Activated CD4-positive, CD25-positive, alpha-beta regulatory T cell treated with anti-CD3 and anti-CD28 coated beads, Interleukin-2, amount 50 U/mL, for 16 hours (primary cell): ENCODE data around the gene APOOL.
"Not testable (repeated sequence)": the region's sequence is repeated elsewhere in the genome, so short reads cannot be mapped to it uniquely, and the experiment has no call there.

Experiments used
- DNase-seq: peaks from one replicate; pipeline ENCODE4 v3.0.0-alpha.2; 2020; ENCODE audit warnings: low read depth, low spot score

APOOL gene, protein sequence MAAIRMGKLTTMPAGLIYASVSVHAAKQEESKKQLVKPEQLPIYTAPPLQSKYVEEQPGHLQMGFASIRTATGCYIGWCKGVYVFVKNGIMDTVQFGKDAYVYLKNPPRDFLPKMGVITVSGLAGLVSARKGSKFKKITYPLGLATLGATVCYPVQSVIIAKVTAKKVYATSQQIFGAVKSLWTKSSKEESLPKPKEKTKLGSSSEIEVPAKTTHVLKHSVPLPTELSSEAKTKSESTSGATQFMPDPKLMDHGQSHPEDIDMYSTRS

DNA sequence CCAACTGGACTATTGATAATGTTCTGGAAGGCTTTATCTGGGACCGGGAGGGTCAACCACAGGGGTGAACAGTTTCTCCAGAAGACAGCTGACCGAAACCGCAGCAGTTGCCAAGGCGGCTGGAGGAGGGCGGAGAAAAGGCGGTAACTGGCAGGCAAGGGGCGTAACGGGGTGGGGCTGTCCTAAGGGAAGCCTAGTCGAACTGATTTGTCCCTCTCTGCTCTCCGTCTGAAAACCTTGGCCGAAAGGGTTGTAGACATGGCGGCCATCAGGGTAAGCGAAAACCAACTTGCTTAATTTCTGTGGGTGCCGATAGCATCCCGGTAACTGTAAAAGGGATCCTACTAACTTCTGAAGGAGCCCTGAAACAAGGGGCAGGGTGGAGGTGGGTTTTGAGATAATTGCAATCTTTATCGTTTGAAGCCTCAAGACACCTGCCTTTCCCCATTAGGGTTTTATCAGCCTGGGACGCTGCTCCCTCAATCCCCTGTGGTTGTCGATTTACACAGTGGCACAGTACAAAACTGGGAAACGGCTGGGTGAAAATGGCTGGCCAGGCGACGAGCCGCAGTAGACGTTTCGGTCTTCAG is at the start of gene APOOL:
Gene APOOL (plus strand): TSS at position 223 of the 590 bp plus-strand sequence. CDS start 36 bp downstream, at position 259.
- DNase-seq: peak; percentile 43

DNA sequence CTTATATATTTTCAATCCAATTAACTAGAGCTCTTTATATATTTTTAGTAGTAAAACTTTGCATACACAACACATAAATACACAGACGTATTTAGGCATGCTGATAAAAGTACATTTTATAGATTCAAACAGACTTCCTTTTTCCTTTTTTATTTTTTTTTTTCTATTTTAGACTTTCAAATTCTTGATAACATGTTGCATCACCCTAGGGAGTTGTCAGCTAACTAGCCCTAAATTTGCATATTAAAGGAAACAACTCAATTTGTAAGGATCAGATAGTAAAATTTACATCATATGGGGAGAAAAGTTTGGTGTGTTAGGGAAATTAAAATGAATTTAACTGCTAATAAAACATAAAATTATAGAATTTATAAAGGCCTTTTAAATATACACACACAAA is 47.4 kb upstream of the APOOL start:
- no peak for DNase-seq

DNA sequence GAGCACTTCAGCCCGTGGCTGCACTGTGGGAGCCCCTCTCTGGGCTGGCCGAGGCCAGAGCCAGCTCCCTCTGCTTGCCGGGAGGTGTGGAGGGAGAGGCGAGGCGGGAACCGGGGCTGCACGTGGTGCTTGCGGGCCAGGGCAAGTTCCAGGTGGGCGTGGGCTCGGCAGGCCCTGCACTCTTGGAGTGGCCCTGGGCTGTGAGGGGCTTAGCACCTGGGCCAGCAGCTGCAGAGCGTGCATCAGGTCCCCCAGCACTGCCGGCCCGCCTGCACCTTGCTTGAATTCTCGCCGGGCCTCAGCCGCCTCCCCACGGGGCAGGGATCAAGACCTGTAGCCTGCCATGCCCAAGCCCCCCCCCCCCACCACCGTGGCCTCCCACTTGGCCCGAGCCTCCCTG is 28.9 kb upstream of the APOOL start:
- DNase-seq: no peak

DNA sequence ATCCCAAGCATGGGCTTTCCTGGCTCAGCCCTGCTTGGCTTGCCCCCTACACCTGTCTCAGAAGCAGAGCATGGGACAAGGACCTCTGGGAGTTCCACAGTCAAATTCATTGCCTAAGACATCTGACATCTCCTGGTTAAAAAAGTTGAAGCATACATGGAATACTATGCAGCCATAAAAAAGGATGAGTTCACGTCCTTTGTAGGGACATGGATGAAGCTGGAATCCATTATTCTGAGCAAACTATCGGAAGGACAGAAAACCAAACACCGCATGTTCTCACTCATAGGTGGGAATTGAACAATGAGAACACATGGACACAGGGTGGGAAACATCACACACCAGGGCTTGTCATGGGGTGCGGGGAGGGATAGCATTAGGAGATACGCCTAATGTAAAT is 11.9 kb upstream of the APOOL start:
- DNase-seq: not testable (repeated sequence)

DNA sequence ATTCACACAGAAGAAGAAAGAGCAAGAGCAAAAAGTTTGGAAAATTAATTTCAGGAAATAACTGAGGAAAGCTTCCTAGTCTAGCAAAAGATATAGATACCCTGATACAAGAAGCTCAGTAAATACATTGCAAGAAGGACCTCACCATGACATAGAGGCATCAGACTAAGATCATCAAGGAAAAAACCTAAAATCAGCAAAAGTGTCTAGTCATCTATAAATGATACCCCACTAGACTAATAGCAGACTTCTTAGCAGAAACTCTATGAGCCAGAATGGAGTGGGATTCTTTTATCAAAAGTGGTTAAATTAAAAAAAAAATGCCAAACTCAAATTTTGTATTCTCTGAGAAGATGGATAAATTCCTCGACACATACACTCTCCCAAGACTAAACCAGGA is 10.5 kb upstream of the APOOL start:
- no peak for DNase-seq

DNA sequence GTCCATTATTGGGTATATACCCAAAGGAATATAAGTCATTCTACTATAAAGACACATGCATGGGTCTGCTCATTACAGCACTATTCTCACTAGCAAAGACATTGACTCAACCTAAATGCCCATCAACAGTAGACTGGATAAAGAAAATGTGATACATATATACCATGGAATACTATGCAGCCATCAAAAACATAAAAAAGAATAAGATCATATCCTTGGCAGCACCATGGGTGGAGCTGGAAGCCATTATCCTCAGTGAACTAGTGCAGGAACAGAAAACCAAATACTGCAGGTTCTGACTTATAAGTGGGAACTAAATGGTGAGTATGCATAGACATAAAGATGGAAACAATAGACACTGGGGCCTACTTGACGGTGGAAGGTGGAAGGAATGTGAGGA is 2.3 kb upstream of the APOOL start:
- DNase-seq: no peak

DNA sequence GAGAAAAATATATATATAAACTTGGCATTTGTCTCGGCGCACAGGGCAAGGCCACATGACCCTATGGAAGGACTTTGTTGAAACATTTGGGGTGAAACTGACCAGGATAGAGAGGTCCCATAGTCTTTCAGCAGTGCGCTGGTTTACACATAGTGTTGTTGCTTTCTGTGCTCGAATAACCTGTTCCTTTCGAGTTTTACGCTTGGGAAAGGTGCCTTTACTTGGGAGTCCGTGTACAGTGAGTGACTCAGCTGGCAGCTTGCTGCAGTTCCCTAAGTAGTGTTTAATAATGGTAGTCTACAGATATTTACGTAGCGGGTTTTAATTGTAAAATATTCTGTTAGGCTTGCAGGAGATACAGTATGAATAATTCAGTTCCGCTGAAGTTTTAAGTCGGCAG is 578 bp downstream of the APOOL start:
- no peak for DNase-seq

DNA sequence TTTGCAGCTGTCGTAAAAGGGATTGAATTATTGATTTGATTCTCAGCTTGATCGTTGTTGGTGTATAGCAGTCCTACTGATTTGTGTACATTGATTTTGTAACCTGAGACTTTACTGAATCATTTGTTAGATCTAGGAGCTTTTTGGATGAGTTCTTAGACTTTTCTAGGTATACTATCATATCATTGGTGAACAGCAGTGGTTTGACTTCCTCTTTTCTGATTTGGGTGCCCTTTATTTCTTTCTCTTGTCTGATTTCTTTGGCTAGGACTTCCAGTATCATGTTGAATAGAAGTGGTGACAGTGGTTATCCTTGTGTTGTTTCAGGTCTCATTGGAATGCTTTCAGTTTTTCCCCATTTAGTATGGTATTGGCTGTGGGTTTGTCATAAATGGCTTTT is 8.4 kb downstream of the APOOL start:
- no peak for DNase-seq

DNA sequence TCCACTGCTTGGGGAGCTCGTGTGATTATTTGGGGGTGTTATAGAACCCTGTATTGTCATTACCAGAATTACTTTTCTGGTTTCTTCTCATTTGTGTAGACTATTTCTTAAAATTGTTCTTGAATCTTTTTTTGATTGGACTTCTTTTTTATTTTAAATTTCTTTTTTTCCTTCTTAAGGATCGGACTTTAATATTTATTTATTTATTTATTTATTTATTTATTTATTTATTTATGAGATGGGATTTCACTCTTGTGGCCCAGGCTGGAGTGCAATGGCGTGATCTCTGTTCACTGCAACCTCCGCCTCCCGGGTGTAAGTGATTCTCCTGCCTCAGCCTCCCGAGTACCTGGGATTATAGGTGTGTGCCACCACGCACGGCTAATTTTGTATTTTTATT is 11.7 kb downstream of the APOOL start:
- not testable (repeated sequence) for DNase-seq

DNA sequence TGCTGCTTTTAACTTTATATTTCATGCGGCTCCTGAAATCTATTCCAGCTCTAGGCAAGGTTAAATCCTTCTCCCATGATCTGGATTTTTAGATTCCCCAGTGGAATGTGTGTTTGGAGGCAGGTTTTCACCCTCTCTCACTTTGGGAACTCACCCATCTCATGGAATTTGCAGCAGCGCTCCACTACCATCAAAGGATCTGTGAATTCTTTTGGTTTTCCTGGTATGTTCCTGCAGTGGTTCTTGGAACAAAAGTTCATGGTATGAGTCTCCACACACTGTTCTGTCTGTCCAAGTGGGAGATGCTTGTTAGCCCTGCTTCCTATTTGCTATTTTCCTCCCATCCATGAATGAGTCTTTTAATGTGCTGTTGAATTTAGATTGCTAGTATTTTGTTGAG is 14.0 kb downstream of the APOOL start:
- no peak for DNase-seq

DNA sequence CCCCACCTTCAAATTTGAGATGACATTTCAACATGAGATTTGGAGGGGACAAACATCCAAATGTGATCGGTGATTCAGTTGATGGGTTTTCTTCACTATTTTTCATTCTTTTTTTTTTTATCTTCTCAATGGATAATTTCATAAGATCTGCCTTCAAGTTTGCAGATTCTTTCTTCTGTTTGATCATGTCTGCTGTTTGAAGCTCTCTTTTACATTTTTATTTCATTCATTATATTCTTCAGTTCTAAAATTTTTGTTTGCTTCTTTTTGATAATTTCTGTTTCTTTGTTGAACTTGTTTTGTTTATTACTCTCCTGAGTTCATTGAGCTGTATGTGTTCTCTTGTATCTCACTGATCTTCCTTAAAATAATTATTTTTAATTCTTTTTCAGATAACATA is 14.8 kb downstream of the APOOL start:
- no peak for DNase-seq

DNA sequence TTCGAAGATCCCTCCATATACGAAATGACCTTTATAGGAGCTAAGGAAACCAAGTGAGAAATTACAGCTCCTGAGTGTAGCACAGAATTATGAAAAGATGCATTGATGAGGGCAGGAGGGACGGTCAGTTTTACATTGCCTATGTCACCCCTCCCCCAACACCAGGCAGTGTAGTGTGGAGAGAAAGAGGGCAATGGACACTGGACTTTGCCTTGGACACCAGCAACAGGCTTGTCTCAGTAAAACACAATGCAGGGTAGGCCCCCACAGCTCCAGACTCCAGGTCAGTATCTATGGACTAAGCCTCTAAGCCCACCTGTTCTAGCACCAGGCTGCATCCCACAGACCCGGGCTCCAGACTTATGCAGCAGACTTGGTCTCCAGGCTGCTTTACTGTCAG is 16.5 kb downstream of the APOOL start:
- no peak for DNase-seq

DNA sequence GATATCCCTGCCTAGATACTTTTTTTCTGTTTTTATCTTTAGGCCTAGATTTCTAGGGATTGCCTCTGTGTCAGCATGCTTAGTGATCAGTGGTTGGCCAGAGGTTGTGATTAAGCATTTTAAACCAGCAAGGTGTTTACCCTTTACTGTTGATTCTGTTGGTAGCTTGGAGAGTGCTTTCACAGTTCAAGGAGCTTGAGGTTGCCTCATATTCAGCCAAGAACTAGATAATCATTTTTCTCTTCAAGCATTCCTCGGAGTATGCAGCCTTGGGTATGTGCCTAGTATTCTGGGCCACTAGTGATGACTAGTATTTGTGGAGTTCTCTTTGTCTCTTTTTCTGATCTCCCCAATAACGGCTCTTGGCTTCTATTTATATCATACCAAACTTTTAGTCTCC is 20.4 kb downstream of the APOOL start:
- no peak for DNase-seq

DNA sequence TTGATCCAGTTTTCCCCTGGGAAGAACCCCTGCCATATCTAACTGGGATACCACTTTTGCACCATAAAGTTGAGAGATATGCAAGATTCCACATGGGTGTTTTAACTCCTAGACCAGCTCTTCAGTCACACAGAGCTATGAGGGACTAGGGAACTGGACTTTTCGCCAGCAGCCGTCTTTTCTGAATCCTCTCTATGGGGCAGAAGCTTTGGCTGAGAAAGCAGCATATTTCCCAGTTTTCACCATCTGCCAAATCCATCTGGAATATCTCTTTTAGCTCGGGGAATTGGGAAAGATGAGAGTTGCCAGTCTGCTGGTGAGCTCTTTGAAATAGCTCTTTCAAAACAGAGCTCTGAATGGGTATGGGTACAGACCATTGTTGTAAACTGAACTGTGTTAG is 20.9 kb downstream of the APOOL start:
- no peak for DNase-seq

DNA sequence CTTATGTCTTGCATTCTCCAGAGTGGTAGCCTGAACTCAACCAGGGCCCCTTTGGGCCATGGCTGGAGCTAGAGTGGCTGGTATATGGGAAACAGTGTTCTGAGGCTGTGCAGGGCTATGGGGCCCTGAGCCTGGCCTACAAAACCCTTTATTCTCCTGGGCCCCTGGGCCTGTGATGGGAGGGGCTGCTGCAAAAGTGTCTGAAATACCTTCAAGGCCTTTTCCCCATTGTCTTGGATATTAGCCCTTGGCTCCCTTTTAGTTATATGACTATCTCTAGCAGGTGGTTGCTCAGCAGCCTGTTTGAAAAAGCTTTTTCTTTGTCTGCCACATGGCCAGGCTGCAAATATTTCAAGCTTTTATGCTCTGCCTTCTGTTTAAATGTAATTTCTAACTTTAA is 22.5 kb downstream of the APOOL start:
- DNase-seq: no peak

DNA sequence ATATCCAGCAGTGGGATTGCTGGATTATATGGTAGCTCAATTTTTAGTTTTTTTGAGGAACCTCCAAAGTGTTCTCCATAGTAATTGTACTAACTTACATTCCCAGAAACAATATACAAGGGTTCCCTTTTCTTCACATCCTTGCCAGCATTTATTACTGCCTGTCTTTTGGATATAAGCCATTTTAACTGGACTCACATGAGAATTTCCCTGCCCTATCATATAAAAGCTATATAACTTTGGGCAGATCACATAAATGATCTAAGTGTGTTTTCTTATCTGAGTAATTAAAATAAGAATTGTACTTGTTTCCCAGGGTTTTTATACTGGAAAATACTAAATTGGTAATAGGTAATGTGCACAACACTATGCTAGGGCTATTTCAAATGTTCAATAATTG is 25.4 kb downstream of the APOOL start:
- no peak for DNase-seq

DNA sequence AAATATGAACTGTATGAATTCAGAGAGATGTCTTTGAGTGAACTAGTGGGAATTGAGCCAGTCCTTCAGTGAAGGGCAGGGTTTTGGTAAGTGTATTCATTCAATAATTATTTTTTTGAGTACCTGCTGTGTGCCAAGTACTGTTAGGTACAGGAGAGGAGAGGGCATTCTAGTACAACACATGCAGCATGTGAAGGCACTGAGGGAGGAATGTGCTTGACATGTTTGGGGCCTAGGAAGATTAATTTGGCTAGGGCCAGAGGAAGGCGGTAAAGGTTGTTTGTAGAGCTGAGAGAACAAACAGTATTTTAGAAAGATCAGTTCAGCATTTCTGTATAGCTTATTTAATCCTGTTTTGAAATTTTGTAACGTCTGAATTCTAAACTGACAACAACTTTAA is 27.8 kb downstream of the APOOL start:
- no peak for DNase-seq

DNA sequence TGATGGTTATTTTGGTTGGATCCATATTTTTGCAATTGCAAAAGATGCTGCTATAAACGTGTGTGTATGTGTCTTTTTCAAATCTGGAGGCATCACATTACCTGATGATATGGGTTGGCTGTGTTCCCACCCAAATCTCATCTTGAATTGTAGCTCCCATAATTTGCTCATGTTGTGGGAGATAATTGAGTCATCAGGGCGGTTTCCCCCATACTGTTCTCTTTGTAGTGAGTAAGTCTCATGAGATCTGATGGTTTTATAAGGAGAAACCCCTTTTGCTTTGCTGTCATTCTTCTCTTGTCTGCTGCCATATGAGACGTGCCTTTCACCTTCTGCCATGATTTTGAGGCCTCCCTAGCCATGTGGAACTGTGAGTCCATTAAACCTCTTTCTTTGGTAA is 33.4 kb downstream of the APOOL start:
- no peak for DNase-seq

DNA sequence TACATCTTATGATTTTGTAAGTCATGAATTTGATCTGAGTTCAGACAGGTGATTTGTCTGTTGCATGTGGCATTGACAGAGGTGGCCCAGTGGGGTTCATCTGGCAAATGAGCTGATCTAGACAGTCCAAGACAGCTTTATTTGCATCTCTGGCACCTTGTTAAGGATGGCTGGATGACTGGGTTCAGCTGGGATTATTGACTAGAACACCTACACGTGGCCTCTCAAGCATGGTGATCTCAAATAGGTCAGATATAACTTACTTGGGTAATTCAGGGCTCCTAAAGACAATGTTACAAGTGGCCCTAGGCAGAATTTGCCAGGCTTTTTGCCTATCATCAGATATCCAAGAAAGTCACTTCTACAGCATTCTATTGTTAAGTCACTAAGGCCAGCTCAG is 48.0 kb downstream of the APOOL start:
- no peak for DNase-seq

DNA sequence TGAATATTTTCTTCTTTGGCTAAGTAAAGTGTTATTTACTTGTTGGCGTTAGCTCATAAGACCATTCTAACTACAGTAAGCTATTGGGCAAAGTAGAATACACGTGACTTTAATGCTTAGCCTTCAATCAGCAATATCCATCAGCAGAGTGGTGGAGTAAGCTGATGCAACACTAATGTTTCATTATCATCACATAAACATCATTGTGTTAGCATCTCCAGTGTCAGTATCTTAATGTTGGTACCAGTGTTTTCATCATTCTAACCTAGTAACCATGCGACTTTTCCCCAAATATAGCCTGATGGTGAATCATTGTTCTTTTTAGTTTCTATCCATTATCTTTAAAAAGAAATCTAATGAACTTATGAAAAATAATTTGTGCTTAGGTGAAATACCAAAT is 48.5 kb downstream of the APOOL start:
- DNase-seq: no peak

DNA sequence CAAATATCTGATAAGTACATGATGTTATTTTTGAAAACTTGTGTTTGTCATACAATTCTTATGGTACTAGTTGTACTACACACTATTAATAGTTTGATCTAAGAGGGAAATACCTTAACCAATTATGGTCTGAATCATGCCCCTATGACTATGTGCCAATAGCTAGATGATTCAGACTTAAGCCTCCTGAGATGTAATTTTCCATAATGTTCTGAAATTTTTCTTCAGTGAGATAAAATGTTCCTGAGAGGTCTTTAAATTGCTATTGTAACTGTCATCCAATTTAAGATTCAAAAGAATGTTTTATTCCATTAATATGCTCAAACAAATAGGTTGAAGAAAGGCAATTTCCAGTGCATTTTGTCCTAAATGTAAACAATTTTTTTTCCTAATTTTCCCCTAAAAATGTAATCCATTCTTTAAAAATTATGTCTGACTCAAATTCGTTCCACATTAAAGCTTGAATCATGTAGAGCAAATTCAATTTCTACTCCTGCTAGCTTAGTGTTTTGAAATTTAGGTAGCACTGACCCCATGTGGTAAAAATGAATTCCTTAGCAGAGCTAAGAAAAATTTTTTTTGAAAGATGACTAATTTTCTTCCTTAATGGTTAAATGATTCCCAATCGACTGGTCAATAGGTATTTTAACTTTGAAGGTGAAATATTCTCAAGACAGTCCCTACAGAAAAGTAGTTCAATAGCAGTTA is 49.1 kb downstream of the APOOL start:
- no peak for DNase-seq

DNA sequence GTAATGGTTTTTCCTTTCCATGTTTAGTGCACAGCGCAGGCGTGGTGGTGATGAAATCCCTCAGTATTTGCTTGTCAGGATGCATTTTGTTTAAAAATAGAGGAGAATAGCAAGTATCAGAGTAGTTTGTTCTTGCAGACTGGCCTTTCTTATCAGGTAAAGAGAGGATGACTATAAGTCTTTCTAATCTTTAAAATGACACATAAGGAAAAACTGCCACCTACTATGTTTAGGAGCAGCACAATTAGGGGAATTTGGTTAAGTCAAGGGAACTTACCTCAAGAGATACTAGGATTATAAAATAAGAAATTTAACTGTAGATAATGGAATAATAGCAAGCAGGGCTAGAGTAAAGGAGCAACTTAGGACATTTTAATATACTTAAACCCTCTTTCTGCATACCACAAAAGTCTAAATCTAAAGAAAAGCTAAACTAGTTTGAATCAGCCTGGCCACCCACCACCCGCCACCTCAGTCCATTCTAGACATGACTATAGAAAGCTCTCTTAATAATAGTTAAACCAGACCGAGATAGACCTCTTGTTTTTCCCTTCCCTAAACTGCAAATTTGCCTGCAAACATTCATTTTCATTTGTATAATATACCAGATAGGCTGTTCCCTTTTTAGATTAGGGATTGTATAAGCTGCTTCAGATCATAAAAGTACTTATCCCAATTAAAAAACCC is 62.0 kb downstream of the APOOL start:
- no peak for DNase-seq

DNA sequence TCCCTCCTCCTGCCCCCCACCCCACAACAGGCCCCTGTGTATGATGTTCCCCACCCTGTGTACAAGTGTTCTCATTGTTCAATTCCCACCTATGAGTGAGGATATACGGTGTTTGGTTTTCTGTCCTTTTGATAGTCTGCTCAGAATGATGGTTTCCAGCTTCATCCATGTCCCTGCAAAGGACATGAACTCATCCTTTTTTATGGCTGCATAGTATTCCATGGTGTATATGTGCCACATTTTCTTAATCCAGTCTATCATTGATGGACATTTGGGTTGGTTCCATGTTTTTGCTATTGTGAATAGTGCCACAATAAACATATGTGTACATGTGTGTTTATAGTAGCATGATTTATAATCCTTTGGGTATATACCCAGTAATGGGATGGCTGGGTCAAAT is 73.6 kb downstream of the APOOL start:
- not testable (repeated sequence) for DNase-seq
